GM13977 (cell line): ENCODE measurements around the gene FCHSD2.

Source experiments
- DNase-seq: peaks from one replicate; pipeline ENCODE4 v3.0.0; 2012; ENCODE audit warnings: low spot score
- CTCF ChIP-seq: IDR thresholded peaks from 2 replicates; pipeline ENCODE4 v1.5.1; 2012; ENCODE audit warnings: mild to moderate bottlenecking, control low read depth; ENCODE audit not compliant: insufficient read depth; ENCODE audit errors: extremely low read depth, missing control alignments
- in situ Hi-C: fragments of 300-500 bp; cut with MboI; formaldehyde crosslinking; loops from one replicate; pipeline ENCODE4 v1.12.0; 2022; ENCODE audit warnings: low sequenced_read_pairs, low pct_unique_long_range_greater_than_20kb, mixed read lengths, inconsistent platforms; ENCODE audit not compliant: unreplicated experiment

FCHSD2 gene

DNA sequence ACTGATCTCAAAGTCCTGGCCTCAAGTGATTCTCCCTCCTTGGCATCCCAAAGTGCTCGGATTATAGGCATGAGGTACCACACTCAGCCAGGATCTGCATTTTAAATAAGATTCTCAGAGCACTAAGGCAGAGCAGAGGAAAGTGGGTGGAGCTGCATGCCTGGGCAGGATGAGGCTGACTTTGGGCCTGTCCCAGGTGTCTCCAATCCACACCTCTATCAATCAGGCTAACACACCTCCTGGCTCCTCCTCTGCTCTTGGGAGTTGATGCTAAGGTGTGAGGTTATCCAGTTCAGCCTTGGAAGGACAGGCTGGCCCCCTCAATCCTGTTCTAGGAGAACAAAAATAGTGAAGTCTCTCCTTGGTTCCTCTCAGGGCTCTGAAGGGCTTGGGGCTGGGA is 45.7 kb upstream of the FCHSD2 start:
- no peak for DNase-seq
- TF ChIP-seq CTCF, result no peak
- in situ Hi-C loops, result loop anchor here (5.0 to 25.0 kb wide), 2 partner anchors 49 to 476 kb away; no protein-coding TSS in a partner anchor

- in situ Hi-C loops, result loop anchor here (5.0 to 25.0 kb wide), 2 partner anchors 50 to 475 kb away; no protein-coding TSS in a partner anchor
- no peak for TF ChIP-seq CTCF
Measured at GRCh38 chr11:73186886-73187285, 44.8 kb upstream of the FCHSD2 start.

GRCh38 chr11:73186294-73186850 is 44.3 kb upstream of the FCHSD2 start:
- TF ChIP-seq CTCF, result no peak
- in situ Hi-C loops, result loop anchor here (5.0 to 25.0 kb wide), 2 partner anchors 51 to 474 kb away; no protein-coding TSS in a partner anchor
- no peak for DNase-seq

More at GRCh38 chr11:73186886-73187285, 44.8 kb upstream of the FCHSD2 start:
- no peak for DNase-seq

GRCh38 chr11:73185680-73186293 is 43.7 kb upstream of the FCHSD2 start:
- TF ChIP-seq CTCF, result no peak
- in situ Hi-C loops, result loop anchor here (5.0 to 25.0 kb wide), 2 partner anchors 52 to 473 kb away; no protein-coding TSS in a partner anchor

DNA sequence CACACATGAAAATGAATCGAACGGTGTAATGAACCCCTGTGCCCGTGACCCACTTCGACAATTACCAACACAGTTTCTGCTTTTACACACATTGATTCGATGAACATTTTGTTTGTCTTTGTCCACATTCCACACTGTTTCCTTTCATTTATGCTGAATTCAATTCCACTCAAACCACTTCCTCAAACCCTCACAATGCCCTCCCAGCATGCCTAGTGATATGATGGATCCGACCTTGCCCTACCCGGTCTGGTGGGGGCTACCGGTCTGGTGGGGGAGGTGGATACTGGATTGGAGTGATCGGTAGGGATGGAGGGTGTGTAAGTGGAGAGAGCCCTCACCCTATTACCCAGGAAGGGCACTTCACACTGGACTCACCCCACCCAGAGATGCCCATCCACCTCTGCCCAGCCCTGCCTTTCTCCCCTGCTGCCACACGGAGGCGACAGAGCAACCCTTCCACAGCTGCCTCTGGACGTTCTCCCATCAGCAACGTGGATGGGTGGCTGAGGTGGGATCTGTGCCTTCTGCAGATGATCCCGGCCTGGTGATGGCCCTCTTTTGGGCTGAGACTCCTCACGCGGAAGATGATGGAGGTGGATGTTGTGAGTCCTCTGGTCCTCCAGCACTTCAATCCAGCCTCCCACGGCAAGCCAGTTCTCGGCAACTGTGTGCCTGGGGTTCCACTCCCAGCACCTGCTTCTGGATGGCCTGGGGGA is 43.0 kb upstream of the FCHSD2 start:
- peak; percentile 68 for DNase-seq
- in situ Hi-C loops, result loop anchor here (5.0 to 25.0 kb wide), 2 partner anchors 52 to 473 kb away; no protein-coding TSS in a partner anchor
- TF ChIP-seq CTCF, result peak; percentile 96

More at GRCh38 chr11:73185680-73186293, 43.7 kb upstream of the FCHSD2 start:
- no peak for DNase-seq

DNA sequence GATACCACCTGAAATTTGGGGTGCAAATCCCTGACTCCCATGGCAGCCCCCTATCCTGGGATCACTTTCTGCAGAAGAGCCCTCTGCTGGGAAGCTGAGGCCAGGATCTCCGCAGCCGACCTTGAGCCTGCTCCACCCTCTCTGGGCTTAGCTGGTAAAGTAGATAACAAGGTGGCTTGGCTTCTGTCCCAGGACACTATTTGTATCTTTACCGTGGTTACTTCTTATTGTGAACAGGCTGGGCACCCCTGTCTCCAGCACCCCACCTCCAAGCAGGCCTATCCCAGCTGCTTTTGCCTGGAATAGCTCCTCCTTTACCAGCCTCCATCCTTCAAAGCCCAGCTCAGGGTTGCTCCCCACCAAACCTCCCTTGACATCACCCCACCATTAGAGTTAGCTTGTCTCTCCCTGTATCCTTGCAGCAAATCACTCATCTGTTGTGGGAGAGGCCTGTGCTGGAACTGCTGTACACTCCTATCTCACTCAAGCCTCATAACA is 40.8 kb upstream of the FCHSD2 start:
- TF ChIP-seq CTCF, result no peak
- no peak for DNase-seq
- in situ Hi-C loops, result loop anchor here (25.0 kb wide), 1 partner anchor 471 kb away; no protein-coding TSS in a partner anchor
